K562 (cell line): ENCODE data around the gene TFAP2A. TPM values are rescaled to one million over a fixed set of nuclear protein-coding genes. Genes with fewer than 3 reads are reported as not detected.

Experiments
- ATAC-seq: fragments of 200-7000 bp; cut with Tn5 transposase; 3 replicates; pipeline ENCODE4 v1.9.1; 2020; ENCODE audit warnings: moderate library complexity
- BruUV-seq: library from RNA; stranded (reverse); fragments of 400-500 nt; replicated peaks from 2 replicates; lab custom pipeline; 2021; lab: Mats Ljungman, UMichigan
- CTCF ChIA-PET: fragments of 300-600 bp; formaldehyde crosslinking; extraction: SDS; loops from one replicate; lab custom pipeline; 2021; ENCODE audit warnings: low intra/inter-chr PET ratio; lab: Yijun Ruan, JAX
- POLR2A ChIA-PET: fragments of 300-600, 350-650 bp; sonication (Branson Sonifier 250); formaldehyde crosslinking; extraction: SDS; loops from one replicate; lab custom pipeline; 2021; ENCODE audit warnings: antibody characterized with exemption, inconsistent platforms; lab: Yijun Ruan, JAX
- DNase-seq, 4 experiments: peaks; one replicate each; pipeline versions ENCODE4 v3.0.0 to v3.0.0-alpha.2; 2011 to 2018; ENCODE audit warnings: low spot score in 3 of 4, mixed read lengths in 3 of 4; ENCODE audit errors: extremely low read depth in 1 of 4
- FAIRE-seq: peaks from 2 replicates; lab custom pipeline; 2011; peaks lifted over from hg19 to GRCh38; lab: Jason Lieb, UNC
- H2AFZ ChIP-seq: 2 replicates; pipeline ENCODE4 v1.6.0; 2011; ENCODE audit warnings: low read depth, low read length, control low read depth, inconsistent platforms
- H3K27ac ChIP-seq: fragments of 200-600 bp; 3 replicates; pipeline ENCODE4 v1.8.0; 2011; ENCODE audit warnings: low read depth, mild to moderate bottlenecking, control low read depth, inconsistent platforms, low read length, moderate library complexity, mixed read lengths; ENCODE audit errors: extremely low read depth
- H3K27me3 ChIP-seq, 2 experiments: fragments of 300-600 bp in 1 of 2; 2 replicates in 1 of 2; 3 replicates in 1 of 2; pipeline versions ENCODE4 v1.6.0 to v1.8.0; 2011; ENCODE audit warnings: inconsistent platforms in 2 of 2, low read length in 2 of 2, mild to moderate bottlenecking in 1 of 2, mixed read lengths in 1 of 2, moderate library complexity in 1 of 2; ENCODE audit not compliant: control insufficient read depth in 2 of 2, insufficient read depth in 2 of 2
- H3K36me3 ChIP-seq: fragments of 300-600 bp; 3 replicates; pipeline ENCODE4 v1.8.0; 2011; ENCODE audit warnings: mild to moderate bottlenecking, low read length, inconsistent platforms; ENCODE audit not compliant: control insufficient read depth, insufficient read depth
- H3K4me1 ChIP-seq, 2 experiments: fragments of 200-600 bp in 1 of 2; replicated peaks in 1 of 2; 2 replicates in 1 of 2; 3 replicates in 1 of 2; pipeline versions ENCODE4 v1.5.1 to v1.8.0; 2011; ENCODE audit warnings: inconsistent platforms in 2 of 2, low read length in 2 of 2, mild to moderate bottlenecking in 1 of 2, mixed read lengths in 1 of 2, moderate library complexity in 1 of 2; ENCODE audit not compliant: control insufficient read depth in 2 of 2, insufficient read depth in 2 of 2
- H3K4me2 ChIP-seq: 2 replicates; pipeline ENCODE4 v1.6.1; 2011; ENCODE audit warnings: low read length, control low read depth, inconsistent platforms, mixed read lengths; ENCODE audit not compliant: insufficient read depth
- H3K4me3 ChIP-seq: fragments of 200-600 bp; sonication (generic), shearing (Covaris generic); 2 replicates; pipeline ENCODE4 v1.5.1; 2016; ENCODE audit warnings: control low read depth, inconsistent platforms
- H3K79me2 ChIP-seq: fragments of 200-600 bp; 3 replicates; pipeline ENCODE4 v1.8.0; 2011; ENCODE audit warnings: low read length, inconsistent platforms; ENCODE audit not compliant: control insufficient read depth, insufficient read depth
- H3K9ac ChIP-seq, 2 experiments: 2 replicates each; pipeline versions ENCODE4 v1.6.0 to v1.6.1; 2011; ENCODE audit warnings: low read depth in 2 of 2, low read length in 2 of 2, control low read depth in 1 of 2, inconsistent platforms in 1 of 2, mild to moderate bottlenecking in 1 of 2, mixed read lengths in 1 of 2; ENCODE audit not compliant: insufficient read depth in 1 of 2
- H3K9me1 ChIP-seq: one replicate; pipeline ENCODE4 v1.6.0; 2011; ENCODE audit warnings: inconsistent platforms, mild to moderate bottlenecking, low read length, moderate library complexity; ENCODE audit not compliant: control insufficient read depth, insufficient read depth
- H3K9me3 ChIP-seq: replicated peaks from 2 replicates; pipeline ENCODE4 v1.5.1; 2011; ENCODE audit warnings: low read depth, low read length, inconsistent platforms; ENCODE audit not compliant: control insufficient read depth, insufficient read depth
- H4K20me1 ChIP-seq: replicated peaks from 2 replicates; pipeline ENCODE4 v1.6.1; 2011; ENCODE audit warnings: low read length, inconsistent platforms, mixed read lengths; ENCODE audit not compliant: control insufficient read depth, insufficient read depth
- ELF2 ChIP-seq: fragments of 250-450 bp; sonication (Bioruptor Pico); IDR thresholded peaks from 2 replicates; pipeline ENCODE4 v1.5.0; 2021; ENCODE audit warnings: mild to moderate bottlenecking
- POLR2A ChIP-seq: fragments of 450-650 bp; conservative IDR thresholded peaks from 2 replicates; pipeline ENCODE4 v1.6.1; 2016
- RCOR1 ChIP-seq, 2 experiments: IDR thresholded peaks; 2 replicates each; pipeline ENCODE4 v1.6.1; 2012; ENCODE audit warnings: low read depth in 2 of 2, low read length in 2 of 2, borderline replicate concordance in 1 of 2, improper control_type of control experiment in 1 of 2
- SPI1 ChIP-seq: IDR thresholded peaks from 2 replicates; pipeline ENCODE4 v1.6.1; 2011; ENCODE audit warnings: low read depth, low read length, control low read depth, borderline replicate concordance
- ZFX ChIP-seq: sonication (generic); formaldehyde crosslinking; IDR thresholded peaks from 2 replicates; pipeline ENCODE4 v1.8.0; 2022; ENCODE audit warnings: mild to moderate bottlenecking, missing genetic modification reagents, moderate library complexity
- ZNF143 ChIP-seq: sonication (generic); formaldehyde crosslinking; IDR thresholded peaks from 2 replicates; pipeline ENCODE4 v1.9.0; 2022; ENCODE audit warnings: mild to moderate bottlenecking, missing genetic modification reagents
- ZNF23 ChIP-seq: fragments of 250-450 bp; sonication (Bioruptor Pico); IDR thresholded peaks from 2 replicates; pipeline ENCODE4 v1.4.0; 2020; ENCODE audit warnings: mild to moderate bottlenecking
- ZNF316 ChIP-seq: fragments of 450-650 bp; IDR thresholded peaks from 2 replicates; pipeline ENCODE4 v1.6.1; 2016
- ZNF584 ChIP-seq: fragments of 200-800 bp; sonication (Bioruptor generic); IDR thresholded peaks from 2 replicates; pipeline ENCODE4 v1.6.1; 2016; ENCODE audit warnings: low read depth, mild to moderate bottlenecking, missing genetic modification characterization, missing compliant biosample characterization
- ZNF780A ChIP-seq: fragments of 250-450 bp; sonication (Bioruptor Pico); IDR thresholded peaks from 2 replicates; pipeline ENCODE4 v1.5.0; 2021; ENCODE audit warnings: mild to moderate bottlenecking
- WGBS: fragments of 100-300 bp; shearing (Covaris generic); methylation state at CpG from one replicate; pipeline ENCODE4 v1.1.6; 2016; ENCODE audit warnings: low coverage, mixed read lengths; ENCODE audit not compliant: insufficient coverage; ENCODE audit errors: missing lambda C conversion rate; 5-methylcytosine and 5-hydroxymethylcytosine counted together
- in situ Hi-C: fragments of 300-500 bp; cut with MboI; formaldehyde crosslinking; loops from 4 replicates; pipeline ENCODE4 v1.15.0; 2018; ENCODE audit warnings: inconsistent platforms, mixed read lengths
- intact Hi-C: fragments of 100-400 bp; cut with micrococcal nuclease; formaldehyde crosslinking; loops from 2 replicates; pipeline ENCODE4 v1.14.2; 2022
- polyA plus RNA-seq, 8 experiments: library from polyadenylated mRNA; depleted of rRNA in 4 of 8; stranded (reverse) in 5 of 8; unstranded in 3 of 8; fragments of >200 nt; fragmentation: Nextera tagmentation in 2 of 8; fragmentation: Illumina TruSeq in 1 of 8; extraction: Ambion mirVana in 2 of 8; extraction: Trizol in 1 of 8; gene quantifications; 2 replicates each; pipeline versions ENCODE4 v1.2.1 to v1.2.3, GENCODE V29; 2011 to 2014; ENCODE audit warnings: inconsistent platforms in 1 of 8, missing spikeins in 1 of 8
- total RNA-seq, 7 experiments: library from RNA; depleted of rRNA in 6 of 7; stranded (reverse); fragments of >200 nt in 6 of 7; fragmentation: Illumina TruSeq in 2 of 7; extraction: Trizol in 2 of 7; gene quantifications; 2 replicates each; pipeline versions ENCODE4 v1.2.1 to v1.2.3, GENCODE V29; 2011 to 2021; ENCODE audit warnings: low replicate concordance in 1 of 7

The TFAP2A gene
- total and polyA plus RNA-seq, 9 of the 15 experiments (the other 6 are each of a cell fraction or from before 2014, with no cell fraction given), result 0.14 to 0.53 (median 0.19) TPM; not detected in 1

DNA sequence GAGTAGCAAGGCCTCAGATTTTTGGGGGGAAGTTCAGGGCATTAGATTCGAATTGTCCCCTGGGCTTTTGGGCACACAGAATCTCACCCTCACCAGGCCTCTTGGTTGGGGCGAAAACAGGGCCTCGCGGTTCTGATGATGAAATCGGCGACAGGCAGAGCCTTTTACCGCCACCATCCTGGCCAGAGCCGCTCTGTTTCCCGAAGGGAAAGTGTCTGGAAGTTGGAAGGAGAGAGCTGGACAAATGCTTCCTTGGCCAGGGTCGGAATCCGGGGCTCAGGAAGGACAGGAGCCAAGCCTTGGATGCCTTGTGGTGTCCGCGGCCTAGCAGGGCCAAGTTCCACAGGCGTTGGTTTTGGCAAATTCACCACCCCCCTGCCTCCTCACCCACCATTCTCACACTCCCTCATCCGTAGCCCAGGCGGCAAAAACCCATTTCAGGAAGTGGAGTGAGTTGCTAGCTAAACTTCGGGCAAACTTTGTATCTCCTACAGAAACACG, 3.5 kb upstream of the TFAP2A start:
- WGBS, result 58% methylated on average over 18 of the region's 18 CpGs
- Histone ChIP-seq H3K79me2 (no peaks in the 10 kb centered on the region), H3K9ac (no peak overlapping the region), H3K36me3 (no peaks in the 10 kb centered on the region), H3K4me1 (peaks cover 0 to 65% of the 10 kb centered on the region in 2 experiments; a peak in 3 of 5 replicates), H3K9me1 (no peaks in the 10 kb centered on the region), H3K4me2 (no peak overlapping the region), H3K27me3 (peaks cover 48 to 84% of the 10 kb centered on the region in 2 experiments), H4K20me1 (no peaks in the 10 kb centered on the region; the same call in 1 of the 2 replicates), H3K9me3 (no peaks in the 10 kb centered on the region), H3K27ac (no peak overlapping the region), H3K4me3 (no peak overlapping the region), H2AFZ (no peak overlapping the region)
- BruUV-seq, result no TSS peak
- CTCF ChIA-PET, result no interaction called here
- DNase-seq (no peak), ATAC-seq (no peak), FAIRE-seq (no peak)
- in situ Hi-C loops (no loop called here), intact Hi-C loops (no loop called here)
- POLR2A ChIA-PET, result interaction anchor here (1.0 kb wide), 1 partner anchor 14 kb away, joined by 3 read pairs; no protein-coding TSS in a partner anchor
- no peak for TF ChIP-seq ZNF23 (CRISPR knock-in tag)
- TF ChIP-seq ZNF316, result no peak
- TF ChIP-seq POLR2A, result no peak
- no peak for TF ChIP-seq ELF2 (CRISPR knock-in tag)
- TF ChIP-seq SPI1, result peak; percentile 49; the same call in 1 of the 2 replicates
- no peak for TF ChIP-seq ZNF780A (CRISPR knock-in tag)

DNA sequence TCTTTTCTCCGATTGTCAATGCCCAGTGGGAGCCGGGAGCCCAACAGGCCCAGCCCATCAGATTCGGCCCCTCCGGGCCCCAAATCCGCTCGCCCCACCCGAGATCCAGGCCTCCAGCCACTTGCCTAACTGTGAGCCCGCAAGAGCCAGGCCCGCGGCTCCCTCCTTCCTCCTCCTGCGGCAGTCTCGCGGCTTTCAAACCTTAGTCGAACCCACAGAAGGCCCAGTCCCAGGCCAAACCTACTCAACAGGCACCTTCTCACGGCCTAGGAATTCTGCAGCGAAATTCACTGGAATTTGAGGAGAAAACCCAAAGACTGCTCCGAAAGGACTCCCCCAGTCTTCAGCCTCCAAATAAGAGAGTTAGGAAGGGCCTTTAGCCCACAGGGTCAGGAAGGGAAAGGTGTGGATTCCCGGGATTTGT, 2.8 kb upstream of the TFAP2A start:
- in situ Hi-C loops, result no loop called here
- Histone ChIP-seq H3K36me3 (no peaks in the 10 kb centered on the region), H3K27ac (no peak overlapping the region), H3K4me3 (no peak overlapping the region), H3K9me1 (no peaks in the 10 kb centered on the region), H3K9me3 (no peaks in the 10 kb centered on the region), H3K4me2 (no peak overlapping the region), H3K79me2 (no peaks in the 10 kb centered on the region), H3K27me3 (peaks cover 47 to 84% of the 10 kb centered on the region in 2 experiments), H2AFZ (no peak overlapping the region), H4K20me1 (no peaks in the 10 kb centered on the region; the same call in 1 of the 2 replicates), H3K9ac (no peak overlapping the region), H3K4me1 (peaks cover 0 to 68% of the 10 kb centered on the region in 2 experiments; a peak in 3 of 5 replicates)
- TF ChIP-seq ZFX (CRISPR knock-in tag) (peak; percentile 9; the same call in 1 of the 2 replicates), RCOR1 (IDR thresholded peaks at IDR 0.05; ENCODE audit: borderline replicate concordance in 1 of 2, low read depth in 2 of 2, low read length in 2 of 2) (no peak), ZNF143 (CRISPR knock-in tag) (no peak), ZNF584 (no peak)
- CTCF ChIA-PET, result no interaction called here
- FAIRE-seq, result no peak
- no peak for DNase-seq
- no peak for ATAC-seq
- POLR2A ChIA-PET, result interaction anchor here (1.0 kb wide), 1 partner anchor 13 kb away, joined by 3 read pairs; no protein-coding TSS in a partner anchor
- 50% methylated on average over 12 of the region's 18 CpGs for WGBS
- intact Hi-C loops, result no loop called here
- no TSS peak for BruUV-seq
